H1 (cell line): ENCODE measurements around the gene CACNB2. TPM values are rescaled to one million over a fixed set of nuclear protein-coding genes. Genes with fewer than 3 reads are reported as not detected.

Experiments used
- BCL11A ChIP-seq, 2 experiments: IDR thresholded peaks; one replicate each; pipeline ENCODE4 v1.6.1; 2011; ENCODE audit warnings: low read depth in 2 of 2, low read length in 2 of 2, mild to moderate bottlenecking in 2 of 2
- BRCA1 ChIP-seq: IDR thresholded peaks from 2 replicates; pipeline ENCODE4 v1.6.1; 2012; ENCODE audit warnings: low read depth, low read length, improper control_type of control experiment
- CBX5 ChIP-seq: fragments of 300-800, 300-1000 bp; sonication (generic); IDR thresholded peaks from 2 replicates; pipeline ENCODE4 v1.7.1; 2016; ENCODE audit warnings: antibody characterized with exemption, low read length, low read depth
- CBX8 ChIP-seq: fragments of 300-800, 300-1000 bp; sonication (generic); IDR thresholded peaks from 2 replicates; pipeline ENCODE4 v1.7.1; 2016; ENCODE audit warnings: low read depth, low read length, borderline replicate concordance
- CHD2 ChIP-seq: IDR thresholded peaks from 2 replicates; pipeline ENCODE4 v1.6.1; 2012; ENCODE audit warnings: low read length, improper control_type of control experiment
- CTBP2 ChIP-seq: IDR thresholded peaks from 2 replicates; pipeline ENCODE4 v1.7.0; 2011; ENCODE audit warnings: borderline replicate concordance, mild to moderate bottlenecking, moderate library complexity, mixed read lengths, low read length; ENCODE audit not compliant: insufficient read depth, insufficient read length
- HDAC2 ChIP-seq, 2 experiments: fragments of 300-600 bp in 1 of 2; sonication (generic) in 1 of 2; IDR thresholded peaks; 2 replicates each; pipeline ENCODE4 v1.6.1; 2011 to 2012; ENCODE audit warnings: low read depth in 2 of 2, low read length in 2 of 2, mild to moderate bottlenecking in 2 of 2, moderate library complexity in 2 of 2, borderline replicate concordance in 1 of 2, inconsistent platforms in 1 of 2
- TBP ChIP-seq: IDR thresholded peaks from 2 replicates; pipeline ENCODE4 v1.6.1; 2011; ENCODE audit warnings: low read depth, low read length, improper control_type of control experiment
- ZNF274 ChIP-seq: IDR thresholded peaks from 2 replicates; pipeline ENCODE4 v1.7.0; 2012; ENCODE audit warnings: low read length, borderline replicate concordance; ENCODE audit errors: extremely low read depth
- polyA plus RNA-seq, 7 experiments: library from polyadenylated mRNA; depleted of rRNA in 3 of 7; stranded (reverse) in 5 of 7; unstranded in 2 of 7; fragments of >200 nt in 5 of 7; fragments of 200-250 nt in 2 of 7; gene quantifications; 1 replicate in 5 of 7; 2 replicates in 1 of 7; 4 replicates in 1 of 7; pipeline versions ENCODE4 v1.2.1 to v1.2.3, GENCODE V29; 2011 to 2013; ENCODE audit warnings: missing spikeins in 2 of 7, mixed read lengths in 2 of 7
- total RNA-seq: library from RNA; stranded (reverse); fragmentation: NEBNext Ultra II Directional; extraction: Animal tissue kit (Norgen Biotek cat#: 25700); gene quantifications from 2 replicates; pipeline ENCODE4 v1.2.1, GENCODE V29; 2021

The CACNB2 gene
- total and polyA plus RNA-seq, 2 of the 8 experiments (the other 6 are each of a cell fraction or from before 2014, with no cell fraction given), result 2.4 to 3.2 TPM

DNA sequence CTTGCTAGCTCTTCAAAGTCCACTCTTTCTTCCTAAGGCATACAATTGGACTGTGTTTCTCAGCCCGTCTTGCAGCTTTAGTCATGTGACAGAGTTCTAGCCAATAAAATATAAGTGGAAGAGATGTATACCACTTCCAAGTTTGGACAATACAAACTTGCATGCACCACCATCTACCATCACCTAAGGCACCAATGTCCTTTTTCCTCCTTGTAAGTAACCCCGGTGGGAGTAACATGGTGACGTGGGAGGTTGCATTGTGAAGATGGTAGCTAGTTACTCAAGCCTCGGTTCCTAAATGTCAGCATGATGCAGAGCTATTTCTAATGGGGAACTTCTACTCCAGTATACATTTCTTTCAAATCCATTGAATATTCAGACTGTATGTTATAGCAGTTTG, 5.3 kb upstream of the CACNB2 start (continued):
- TF ChIP-seq HDAC2 (IDR thresholded peaks at IDR 0.05; ENCODE audit: borderline replicate concordance in 1 of 2, low read depth in 2 of 2, low read length in 2 of 2), result no peak
- TF ChIP-seq CBX5, result no peak
- no peak for TF ChIP-seq BRCA1
- TF ChIP-seq CTBP2, result no peak
- TF ChIP-seq CHD2, result no peak
- no peak for TF ChIP-seq CBX8
- TF ChIP-seq ZNF274, result no peak
- TF ChIP-seq BCL11A (IDR thresholded peaks at IDR 0.05; ENCODE audit: low read depth in 2 of 2, low read length in 2 of 2), result no peak
- TF ChIP-seq TBP, result no peak
- TF ChIP-seq, all 59 proteins: peak for 0
